Lower leg skin (tissue), 4 donors: ENCODE measurements around the gene SRSF5. TPM values are rescaled to one million over a fixed set of nuclear protein-coding genes. Genes with fewer than 3 reads are reported as not detected.

Source experiments
- DNase-seq, 2 donors: peaks; one replicate each; pipeline ENCODE4 v3.0.0-alpha.2; 2019; ENCODE audit warnings: low spot score in 2 of 2
- H3K4me3 ChIP-seq: fragments of 200-600 bp; sonication (generic); 2 replicates; pipeline ENCODE4 v1.5.1; 2017; ENCODE audit warnings: mild to moderate bottlenecking, low read depth; ENCODE audit not compliant: poor library complexity, severe bottlenecking
- POLR2A ChIP-seq, 2 donors: fragments of 450-650 bp; IDR thresholded peaks; one replicate each; pipeline ENCODE4 v1.6.1; 2016 to 2017; ENCODE audit warnings: antibody characterized with exemption in 2 of 2, mild to moderate bottlenecking in 1 of 2, moderate library complexity in 1 of 2
- WGBS, 2 donors: methylation state at CpG; one replicate each; pipeline ENCODE4 v1.1.5; 2018; 5-methylcytosine and 5-hydroxymethylcytosine counted together
- intact Hi-C: fragments of 100-400 bp; cut with DNase I; formaldehyde crosslinking; loops from one replicate; pipeline ENCODE4 v1.15.0; 2023; ENCODE audit warnings: low total_unique reads
- total RNA-seq, 4 donors: library from RNA; depleted of rRNA; stranded (reverse); fragments of >200 nt; gene quantifications; one replicate each; pipeline ENCODE4 v1.1.0, GENCODE V29; 2016
- TF ChIP-seq, protein P1 (sequence below), 3 donors: fragments of 450-650 bp; IDR thresholded peaks; one replicate each; pipeline ENCODE4 v1.5.1; 2016; ENCODE audit warnings: antibody characterized with exemption in 3 of 3, mild to moderate bottlenecking in 3 of 3, moderate library complexity in 2 of 3

The SRSF5 gene
- total RNA-seq, 4 donors from 2014 or later: 297 to 612 (median 380) TPM

DNA sequence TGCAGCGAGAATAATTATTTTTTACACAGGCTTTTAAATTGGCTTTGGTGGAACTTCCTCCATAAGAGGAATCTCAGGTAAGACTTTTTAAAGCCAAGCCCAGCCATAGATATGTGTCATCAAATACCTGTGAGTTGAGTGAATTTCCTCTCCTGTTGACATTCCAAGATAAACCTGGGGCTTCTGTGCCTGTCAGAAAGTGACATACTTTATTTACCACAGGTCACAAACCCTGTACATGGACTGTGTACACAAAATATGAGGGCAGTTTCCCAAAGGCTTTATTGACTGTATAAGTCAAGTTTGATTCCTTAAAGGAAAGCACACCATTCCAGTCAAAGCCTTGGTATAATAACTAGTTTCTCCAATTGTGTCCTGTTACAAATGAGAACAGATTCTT is 25.9 kb upstream of the SRSF5 start:
- intact Hi-C loops: no loop called here
- no peak overlapping the region for H3K4me3 ChIP-seq
- WGBS, 2 donors: 83 to 90% methylated on average over 1 of the region's 1 CpG
- no peak for DNase-seq
- TF ChIP-seq POLR2A (IDR thresholded peaks at IDR 0.05): no peak
- TF ChIP-seq, protein P1, sequence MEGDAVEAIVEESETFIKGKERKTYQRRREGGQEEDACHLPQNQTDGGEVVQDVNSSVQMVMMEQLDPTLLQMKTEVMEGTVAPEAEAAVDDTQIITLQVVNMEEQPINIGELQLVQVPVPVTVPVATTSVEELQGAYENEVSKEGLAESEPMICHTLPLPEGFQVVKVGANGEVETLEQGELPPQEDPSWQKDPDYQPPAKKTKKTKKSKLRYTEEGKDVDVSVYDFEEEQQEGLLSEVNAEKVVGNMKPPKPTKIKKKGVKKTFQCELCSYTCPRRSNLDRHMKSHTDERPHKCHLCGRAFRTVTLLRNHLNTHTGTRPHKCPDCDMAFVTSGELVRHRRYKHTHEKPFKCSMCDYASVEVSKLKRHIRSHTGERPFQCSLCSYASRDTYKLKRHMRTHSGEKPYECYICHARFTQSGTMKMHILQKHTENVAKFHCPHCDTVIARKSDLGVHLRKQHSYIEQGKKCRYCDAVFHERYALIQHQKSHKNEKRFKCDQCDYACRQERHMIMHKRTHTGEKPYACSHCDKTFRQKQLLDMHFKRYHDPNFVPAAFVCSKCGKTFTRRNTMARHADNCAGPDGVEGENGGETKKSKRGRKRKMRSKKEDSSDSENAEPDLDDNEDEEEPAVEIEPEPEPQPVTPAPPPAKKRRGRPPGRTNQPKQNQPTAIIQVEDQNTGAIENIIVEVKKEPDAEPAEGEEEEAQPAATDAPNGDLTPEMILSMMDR (IDR thresholded peaks at IDR 0.05): no peak

DNA sequence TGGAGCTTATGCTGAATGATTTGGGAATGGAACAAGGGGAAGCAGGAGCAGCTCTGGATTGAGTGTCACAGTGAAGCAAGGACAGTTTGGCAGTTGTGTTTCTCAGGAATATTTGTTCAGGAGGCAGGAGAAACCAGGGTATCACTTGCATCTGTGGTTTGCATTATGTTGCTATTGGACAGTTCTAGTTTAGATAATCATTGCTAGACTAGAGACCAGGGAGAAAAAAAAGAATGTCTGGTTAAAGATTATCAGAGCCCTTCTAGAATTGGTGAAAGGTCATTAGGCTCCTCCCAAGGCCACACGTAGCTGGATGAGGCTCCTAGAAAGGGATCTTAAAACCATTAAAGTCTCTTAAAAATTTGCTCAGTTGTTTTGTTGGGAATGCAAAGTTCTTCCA is 17.0 kb upstream of the SRSF5 start:
- no peak overlapping the region for H3K4me3 ChIP-seq
- DNase-seq: no peak
- TF ChIP-seq, protein P1 (IDR thresholded peaks at IDR 0.05): no peak
- TF ChIP-seq POLR2A (IDR thresholded peaks at IDR 0.05): no peak
- intact Hi-C loops: no loop called here
- 66 to 80% methylated on average over 1 of the region's 1 CpG for WGBS, 2 donors

DNA sequence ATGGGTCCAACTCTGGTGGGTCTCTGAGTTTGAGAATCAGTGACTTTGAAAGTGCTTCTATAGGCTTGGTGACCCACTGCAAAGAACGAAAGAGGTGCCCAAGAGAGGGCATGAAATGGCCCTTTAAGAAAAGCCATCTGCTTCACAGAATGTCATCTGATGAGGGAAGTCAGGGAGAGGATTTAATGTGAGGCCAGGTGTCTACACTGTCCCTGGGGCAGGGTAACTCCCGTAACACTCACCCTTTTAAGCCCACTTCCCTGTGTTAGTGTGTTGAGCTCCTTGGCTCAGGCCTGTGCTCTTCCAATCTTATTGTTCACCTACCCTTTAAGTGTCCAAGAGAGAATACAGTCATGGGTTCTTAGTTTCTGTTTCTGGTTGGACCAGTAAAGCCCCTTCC is 16.4 kb upstream of the SRSF5 start:
- TF ChIP-seq, protein P1 (IDR thresholded peaks at IDR 0.05): no peak
- TF ChIP-seq POLR2A (IDR thresholded peaks at IDR 0.05): no peak
- WGBS, 2 donors: 95 to 97% methylated on average over 2 of the region's 2 CpGs
- H3K4me3 ChIP-seq: no peak overlapping the region
- intact Hi-C loops: no loop called here
- DNase-seq: no peak

DNA sequence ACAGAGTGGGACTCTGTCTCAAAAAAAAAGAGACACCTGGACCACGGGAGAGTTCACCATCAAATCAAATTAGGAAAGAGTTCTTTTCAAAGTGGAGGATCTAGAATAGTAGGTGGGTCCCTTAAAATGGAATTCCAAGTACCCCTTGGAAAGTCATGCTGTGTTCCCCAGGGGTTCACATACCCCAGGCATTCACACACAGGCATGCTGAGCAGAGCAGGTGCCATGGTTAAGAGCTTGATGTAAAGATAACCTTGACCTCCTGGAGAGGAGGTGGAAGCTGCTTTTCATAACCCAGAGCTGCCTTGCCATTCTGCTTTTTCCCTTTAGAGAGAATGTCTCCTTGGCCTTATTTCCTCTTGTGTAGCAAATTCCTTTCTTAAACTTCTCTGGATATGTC is 14.2 kb upstream of the SRSF5 start:
- intact Hi-C loops: no loop called here
- TF ChIP-seq, protein P1 (IDR thresholded peaks at IDR 0.05): no peak
- TF ChIP-seq POLR2A (IDR thresholded peaks at IDR 0.05): no peak
- no peak for DNase-seq
- no peak overlapping the region for H3K4me3 ChIP-seq
- 55 to 66% methylated on average over 1 of the region's 1 CpG for WGBS, 2 donors

DNA sequence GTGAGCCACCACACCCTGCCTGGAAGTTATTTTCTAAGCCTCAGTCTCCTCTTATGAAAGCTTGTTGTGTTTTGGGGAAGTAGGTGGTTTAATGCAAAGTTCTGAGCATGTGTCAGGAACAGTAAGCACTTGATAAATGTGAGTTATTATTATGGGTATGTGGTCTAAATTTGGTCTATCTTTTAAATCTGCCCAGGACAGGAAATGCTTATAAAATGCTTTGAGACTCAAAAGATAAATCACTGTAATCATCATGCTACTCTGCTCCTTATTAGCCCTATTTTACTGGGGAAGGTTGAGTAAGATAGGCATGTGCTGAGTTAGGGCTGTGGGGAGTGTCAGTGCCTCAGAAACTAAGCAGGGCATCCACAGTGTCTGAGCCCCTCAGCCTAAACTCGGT is 13.1 kb upstream of the SRSF5 start:
- intact Hi-C loops: no loop called here
- DNase-seq: no peak
- H3K4me3 ChIP-seq: no peak overlapping the region
- TF ChIP-seq POLR2A (IDR thresholded peaks at IDR 0.05): no peak
- TF ChIP-seq, protein P1 (IDR thresholded peaks at IDR 0.05): no peak
- WGBS, 2 donors: 78 to 95% methylated on average over 1 of the region's 1 CpG

DNA sequence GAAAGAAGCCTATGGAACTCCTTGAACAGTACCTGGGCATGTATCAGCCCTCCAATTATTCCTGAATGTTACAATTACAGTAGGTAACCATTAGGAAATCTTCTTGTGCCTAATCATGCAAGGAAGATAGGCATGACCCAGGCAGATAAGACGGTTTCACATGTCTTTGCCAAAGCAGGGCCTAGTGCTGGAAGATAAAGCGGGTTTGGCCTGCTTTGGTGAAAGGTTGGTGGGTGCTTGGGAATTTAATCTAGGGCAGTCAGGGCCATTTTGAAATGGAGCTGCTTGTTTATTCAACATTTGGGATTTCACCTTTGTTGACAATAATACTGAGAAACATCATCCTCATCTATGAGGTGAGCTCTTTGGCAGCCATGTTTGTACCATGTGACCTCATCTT is 12.5 kb upstream of the SRSF5 start:
- no peak overlapping the region for H3K4me3 ChIP-seq
- DNase-seq: no peak
- WGBS, 2 donors: 86 to 100% methylated on average over 2 of the region's 2 CpGs
- intact Hi-C loops: no loop called here
- no peak for TF ChIP-seq POLR2A (IDR thresholded peaks at IDR 0.05)
- TF ChIP-seq, protein P1 (IDR thresholded peaks at IDR 0.05): no peak
